ENCODE data around the gene CHCHD6.

GRCh38 chr3:126893651-126894050 is 189.6 kb downstream of the CHCHD6 start:
- TF ChIP-seq, protein P1, sequence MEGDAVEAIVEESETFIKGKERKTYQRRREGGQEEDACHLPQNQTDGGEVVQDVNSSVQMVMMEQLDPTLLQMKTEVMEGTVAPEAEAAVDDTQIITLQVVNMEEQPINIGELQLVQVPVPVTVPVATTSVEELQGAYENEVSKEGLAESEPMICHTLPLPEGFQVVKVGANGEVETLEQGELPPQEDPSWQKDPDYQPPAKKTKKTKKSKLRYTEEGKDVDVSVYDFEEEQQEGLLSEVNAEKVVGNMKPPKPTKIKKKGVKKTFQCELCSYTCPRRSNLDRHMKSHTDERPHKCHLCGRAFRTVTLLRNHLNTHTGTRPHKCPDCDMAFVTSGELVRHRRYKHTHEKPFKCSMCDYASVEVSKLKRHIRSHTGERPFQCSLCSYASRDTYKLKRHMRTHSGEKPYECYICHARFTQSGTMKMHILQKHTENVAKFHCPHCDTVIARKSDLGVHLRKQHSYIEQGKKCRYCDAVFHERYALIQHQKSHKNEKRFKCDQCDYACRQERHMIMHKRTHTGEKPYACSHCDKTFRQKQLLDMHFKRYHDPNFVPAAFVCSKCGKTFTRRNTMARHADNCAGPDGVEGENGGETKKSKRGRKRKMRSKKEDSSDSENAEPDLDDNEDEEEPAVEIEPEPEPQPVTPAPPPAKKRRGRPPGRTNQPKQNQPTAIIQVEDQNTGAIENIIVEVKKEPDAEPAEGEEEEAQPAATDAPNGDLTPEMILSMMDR (IDR thresholded peaks at IDR 0.05), result no peak
- TF ChIP-seq POLR2A (IDR thresholded peaks at IDR 0.05), result no peak
